GM19372 (cell line): Measurements from ENCODE around the gene PDLIM7.

ENCODE experiments used
- ATAC-seq: cut with Tn5 transposase; IDR thresholded peaks from one replicate; pipeline ENCODE4 v1.9.1; 2021; ENCODE audit warnings: mild to moderate bottlenecking, low read depth, moderate library complexity; ENCODE audit not compliant: unreplicated experiment

PDLIM7 gene

GRCh38 chr5:177446200-177447065 is 51.0 kb downstream of the PDLIM7 start, which contains the start of gene PRR7:
Gene PRR7 (plus strand): TSS chr5:177446814. CDS start chr5:177455068, 8,254 bp downstream.
- ATAC-seq = peak; percentile 54

- ATAC-seq = no peak
Observed at GRCh38 chr5:177445917-177446199, 51.5 kb downstream of the PDLIM7 start.

- no peak for ATAC-seq
Observed at GRCh38 chr5:177445052-177445916, 52.1 kb downstream of the PDLIM7 start.

GRCh38 chr5:177444106-177445051 is 53.0 kb downstream of the PDLIM7 start:
- no peak for ATAC-seq

GRCh38 chr5:177443144-177443983 is 54.0 kb downstream of the PDLIM7 start:
- ATAC-seq = no peak

- ATAC-seq = no peak
Observed at GRCh38 chr5:177442066-177442826, 55.2 kb downstream of the PDLIM7 start.

- ATAC-seq = no peak
Observed at GRCh38 chr5:177440990-177441780, 56.2 kb downstream of the PDLIM7 start.

- ATAC-seq = no peak
Observed at GRCh38 chr5:177440211-177440989, 57.0 kb downstream of the PDLIM7 start.

- ATAC-seq = no peak
Observed at GRCh38 chr5:177439518-177440053, 57.8 kb downstream of the PDLIM7 start.

GRCh38 chr5:177438468-177438867 is 58.9 kb downstream of the PDLIM7 start:
- no peak for ATAC-seq

GRCh38 chr5:177437623-177438022 is 59.8 kb downstream of the PDLIM7 start:
- no peak for ATAC-seq

- no peak for ATAC-seq
Observed at GRCh38 chr5:177435847-177436536, 61.4 kb downstream of the PDLIM7 start.

- ATAC-seq = no peak
Observed at GRCh38 chr5:177434942-177435738, 62.3 kb downstream of the PDLIM7 start.

- ATAC-seq = no peak
Observed at GRCh38 chr5:177434437-177434836, 63.0 kb downstream of the PDLIM7 start.

GRCh38 chr5:177433658-177434217 is 63.7 kb downstream of the PDLIM7 start:
- no peak for ATAC-seq
